CD4-positive, alpha-beta T cell treated with Interferon alpha-2 for 1 hour (primary cell): ENCODE measurements around the gene PIAS2.

ENCODE experiments used
- DNase-seq, 2 donors: peaks; one replicate each; pipeline ENCODE4 v3.0.0-alpha.2; 2020 to 2022

PIAS2 gene

GRCh38 chr18:46759890-46760289 lies 157.4 kb downstream of the PIAS2 start:
- DNase-seq: no peak

- DNase-seq: no peak
Measured at GRCh38 chr18:46756559-46757201, 160.6 kb downstream of the PIAS2 start, which contains the start of gene ST8SIA5. Gene ST8SIA5, minus strand, starts transcription at chr18:46757053. Its CDS starts 545 bp downstream, at chr18:46756508.

- DNase-seq: no peak
Measured at GRCh38 chr18:46756025-46756558, 161.2 kb downstream of the PIAS2 start.

GRCh38 chr18:46755315-46756024 lies 161.8 kb downstream of the PIAS2 start:
- DNase-seq: no peak

GRCh38 chr18:46754661-46755292 lies 162.5 kb downstream of the PIAS2 start:
- DNase-seq: no peak

GRCh38 chr18:46754188-46754587 lies 163.1 kb downstream of the PIAS2 start:
- no peak for DNase-seq
